Mesodermal cell (in vitro differentiated cells): ENCODE measurements around the gene PTCHD4.
A peak's percentile ranks its signal among the peaks of the same experiment; 100 is the strongest.
"Not testable (repeated sequence)": the region's sequence is repeated elsewhere in the genome, so short reads cannot be mapped to it uniquely, and the experiment has no call there.

ENCODE experiments used
- H3K27ac ChIP-seq: 2 replicates; pipeline ENCODE4 v1.7.0; 2013; ENCODE audit warnings: mild to moderate bottlenecking, low read depth, low read length, moderate library complexity; ENCODE audit not compliant: severe bottlenecking
- H3K36me3 ChIP-seq: 2 replicates; pipeline ENCODE4 v1.7.1; 2013; ENCODE audit warnings: mild to moderate bottlenecking, low read length, moderate library complexity; ENCODE audit not compliant: control insufficient read depth, insufficient read depth
- H3K4me1 ChIP-seq: one replicate; pipeline ENCODE4 v1.7.1; 2013; ENCODE audit warnings: mild to moderate bottlenecking, low read length; ENCODE audit not compliant: insufficient read depth, control insufficient read depth, poor library complexity, severe bottlenecking
- H3K4me3 ChIP-seq: 2 replicates; pipeline ENCODE4 v1.7.0; 2013; ENCODE audit warnings: low read length, control low read depth, mild to moderate bottlenecking; ENCODE audit not compliant: insufficient read depth, poor library complexity, severe bottlenecking; ENCODE audit errors: extremely low read depth
- H3K9me3 ChIP-seq: 2 replicates; pipeline ENCODE4 v1.7.1; 2013; ENCODE audit warnings: mild to moderate bottlenecking, low read length, moderate library complexity; ENCODE audit not compliant: control insufficient read depth
- WGBS, 2 experiments: methylation state at CpG; one replicate each; pipeline ENCODE4 v1.1.5; 2013; ENCODE audit warnings: missing lambda C conversion rate in 2 of 2; ENCODE audit not compliant: insufficient coverage in 2 of 2; 5-methylcytosine and 5-hydroxymethylcytosine counted together

Gene PTCHD4

GRCh38 chr6:48123601-48124000, 12.6 kb upstream of the PTCHD4 start:
- 100% methylated on average over 1 of the region's 4 CpGs; no CpG with 5 or more reads in 1 of the 2 experiments for WGBS, 2 experiments
- no peaks in the 10 kb centered on the region for H3K9me3 ChIP-seq
- H3K4me1 ChIP-seq = no peaks in the 10 kb centered on the region
- no peaks in the 10 kb centered on the region for H3K36me3 ChIP-seq
- no peak overlapping the region for H3K27ac ChIP-seq
- H3K4me3 ChIP-seq = no peak overlapping the region

GRCh38 chr6:48121983-48122749, 11.2 kb upstream of the PTCHD4 start:
- not testable (repeated sequence) for H3K4me3 ChIP-seq, H3K36me3 ChIP-seq, H3K27ac ChIP-seq, H3K9me3 ChIP-seq, H3K4me1 ChIP-seq
- WGBS, 2 experiments = 100% methylated on average over 1 of the region's 1 CpG; no CpG with 5 or more reads in 1 of the 2 experiments

- Histone ChIP-seq H3K27ac (no peak overlapping the region), H3K4me3 (no peak overlapping the region), H3K9me3 (no peaks in the 10 kb centered on the region), H3K36me3 (no peaks in the 10 kb centered on the region), H3K4me1 (peaks cover 11% of the 10 kb centered on the region)
- WGBS, 2 experiments = 88 to 97% methylated on average over 3 of the region's 3 CpGs
These were observed 6.0 kb upstream of the PTCHD4 start for GRCh38 chr6:48116699-48117645.

GRCh38 chr6:48113130-48113529, 2.1 kb upstream of the PTCHD4 start:
- H3K36me3 ChIP-seq = no peaks in the 10 kb centered on the region
- no peak overlapping the region for H3K4me3 ChIP-seq
- H3K4me1 ChIP-seq = peaks cover 12% of the 10 kb centered on the region
- H3K9me3 ChIP-seq = no peaks in the 10 kb centered on the region
- WGBS, 2 experiments = 71% methylated on average over 2 of the region's 2 CpGs
- H3K27ac ChIP-seq = no peak overlapping the region

- Histone ChIP-seq H3K4me1 (peaks cover 12% of the 10 kb centered on the region), H3K9me3 (no peaks in the 10 kb centered on the region), H3K4me3 (no peak overlapping the region), H3K36me3 (no peaks in the 10 kb centered on the region), H3K27ac (peak overlapping the region; percentile 89)
- WGBS, 2 experiments = 75 to 82% methylated on average over 1 of the region's 1 CpG
These were observed 578 bp upstream of the PTCHD4 start for GRCh38 chr6:48111575-48111974.

- WGBS, 2 experiments = 40% methylated on average over 2 of the region's 2 CpGs; no CpG with 5 or more reads in 1 of the 2 experiments
- Histone ChIP-seq H3K27ac (peak overlapping the region; percentile 89), H3K4me1 (peaks cover 12% of the 10 kb centered on the region), H3K36me3 (no peaks in the 10 kb centered on the region), H3K9me3 (no peaks in the 10 kb centered on the region), H3K4me3 (peak overlapping the region; percentile 61)
These were observed 408 bp downstream of the PTCHD4 start for GRCh38 chr6:48110436-48111142.

- WGBS, 2 experiments = 20 to 49% methylated on average over 1 to 2 of the region's 3 CpGs
- Histone ChIP-seq H3K27ac (peak overlapping the region; percentile 59), H3K36me3 (no peaks in the 10 kb centered on the region), H3K4me3 (peak overlapping the region; percentile 61), H3K9me3 (no peaks in the 10 kb centered on the region), H3K4me1 (peaks cover 12% of the 10 kb centered on the region)
These were observed 1.1 kb downstream of the PTCHD4 start for GRCh38 chr6:48109944-48110343.

- H3K9me3 ChIP-seq, H3K4me3 ChIP-seq, H3K27ac ChIP-seq, H3K4me1 ChIP-seq: not testable (repeated sequence)
- 90 to 94% methylated on average over 12 to 13 of the region's 17 CpGs for WGBS, 2 experiments
- peaks cover 31% of the 10 kb centered on the region for H3K36me3 ChIP-seq
These were observed 8.4 kb downstream of the PTCHD4 start for GRCh38 chr6:48102476-48103195.

GRCh38 chr6:48101290-48101689, 9.7 kb downstream of the PTCHD4 start:
- 83% methylated on average over 1 of the region's 1 CpG; no CpG with 5 or more reads in 1 of the 2 experiments for WGBS, 2 experiments
- Histone ChIP-seq H3K4me1 (peaks cover 10% of the 10 kb centered on the region), H3K36me3 (peaks cover 38% of the 10 kb centered on the region), H3K9me3 (no peaks in the 10 kb centered on the region), H3K27ac (no peak overlapping the region), H3K4me3 (no peak overlapping the region)

- H3K4me3 ChIP-seq = no peak overlapping the region
- H3K4me1 ChIP-seq = peaks cover 10% of the 10 kb centered on the region
- peaks cover 46% of the 10 kb centered on the region for H3K36me3 ChIP-seq
- peak overlapping the region; percentile 19 for H3K27ac ChIP-seq
- no peaks in the 10 kb centered on the region for H3K9me3 ChIP-seq
- WGBS, 2 experiments = no CpG with 5 or more reads among the region's 4 CpGs
These were observed 10.5 kb downstream of the PTCHD4 start for GRCh38 chr6:48100588-48100895.
